HG02763 (cell line): ENCODE results near the gene MEG3.

Experiments used
- ATAC-seq: cut with Tn5 transposase; IDR thresholded peaks from one replicate; pipeline ENCODE4 v1.9.1; 2021; ENCODE audit warnings: mild to moderate bottlenecking, moderate library complexity; ENCODE audit not compliant: unreplicated experiment

MEG3 gene

GRCh38 chr14:100879194-100879593 lies 53.3 kb downstream of the MEG3 start:
- no peak for ATAC-seq

GRCh38 chr14:100879782-100880181 lies 53.9 kb downstream of the MEG3 start:
- no peak for ATAC-seq

- no peak for ATAC-seq
These were observed 54.6 kb downstream of the MEG3 start for GRCh38 chr14:100880271-100881101.

GRCh38 chr14:100881211-100882025 lies 55.5 kb downstream of the MEG3 start:
- ATAC-seq = no peak

GRCh38 chr14:100882026-100882967 lies 56.4 kb downstream of the MEG3 start:
- ATAC-seq = no peak

GRCh38 chr14:100882991-100883788 lies 57.3 kb downstream of the MEG3 start:
- ATAC-seq = no peak

GRCh38 chr14:100883789-100884101 lies 57.8 kb downstream of the MEG3 start:
- ATAC-seq = no peak

GRCh38 chr14:100884456-100884855 lies 58.5 kb downstream of the MEG3 start:
- no peak for ATAC-seq

- no peak for ATAC-seq
These were observed 59.3 kb downstream of the MEG3 start for GRCh38 chr14:100885196-100885595.

- no peak for ATAC-seq
These were observed 59.7 kb downstream of the MEG3 start for GRCh38 chr14:100885617-100886016.

GRCh38 chr14:100887728-100888335 lies 61.9 kb downstream of the MEG3 start:
- ATAC-seq = no peak

- no peak for ATAC-seq
These were observed 62.9 kb downstream of the MEG3 start for GRCh38 chr14:100888789-100889315.

GRCh38 chr14:100889641-100890040 lies 63.7 kb downstream of the MEG3 start:
- no peak for ATAC-seq

GRCh38 chr14:100890061-100890850 lies 64.3 kb downstream of the MEG3 start:
- no peak for ATAC-seq

GRCh38 chr14:100891051-100891450 lies 65.1 kb downstream of the MEG3 start:
- no peak for ATAC-seq

- no peak for ATAC-seq
These were observed 65.9 kb downstream of the MEG3 start for GRCh38 chr14:100891501-100892445.

GRCh38 chr14:100892496-100893227 lies 66.7 kb downstream of the MEG3 start:
- no peak for ATAC-seq
